ENCODE measurements around the gene CDC14B. TPM values are rescaled to one million over a fixed set of nuclear protein-coding genes. Genes with fewer than 3 reads are reported as not detected.

CDC14B gene
- total RNA-seq, 1 donor from 2014 or later, result 29.2 TPM

DNA sequence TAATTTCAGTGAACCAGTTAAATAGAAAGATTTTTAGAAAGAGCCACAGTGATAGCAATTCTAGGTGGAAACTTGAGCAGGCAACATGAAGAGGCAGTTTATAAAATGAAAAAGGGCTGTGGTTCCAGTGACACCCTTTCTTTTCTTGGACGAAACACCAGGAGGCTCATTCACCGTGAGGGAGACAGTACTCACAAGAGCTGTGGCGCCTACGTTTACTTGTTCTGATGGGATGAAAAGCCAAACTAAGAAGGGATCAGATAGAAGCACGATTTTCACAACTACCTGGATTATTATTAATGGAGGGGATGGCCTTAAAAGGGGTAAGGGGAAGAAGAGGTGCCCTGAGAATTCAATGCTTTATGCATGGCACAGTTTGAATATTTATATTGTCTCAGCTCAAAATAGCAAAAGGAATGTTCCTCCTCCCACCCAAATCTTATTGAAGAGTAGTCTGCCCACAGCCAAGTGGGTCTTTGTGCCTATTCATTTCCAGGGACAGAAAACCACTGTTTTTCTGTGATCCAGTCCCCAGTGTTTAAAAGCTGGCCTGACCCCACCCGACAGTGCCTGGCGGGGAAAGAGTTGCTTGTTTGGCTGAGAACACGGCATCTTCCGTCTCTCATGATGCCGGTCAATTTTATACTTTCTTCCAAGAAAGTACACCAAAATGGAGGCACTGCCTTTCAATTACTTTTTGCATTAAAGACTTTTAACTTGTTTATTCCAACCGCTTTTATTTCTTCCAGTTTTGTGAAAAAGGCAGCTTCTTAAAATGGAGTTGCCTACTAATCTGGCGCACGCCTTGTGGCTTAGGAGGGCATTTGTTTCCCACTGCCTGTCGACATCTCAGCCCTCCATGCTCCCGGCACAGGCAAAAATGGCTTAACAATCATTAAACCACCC lies 117.8 kb downstream of the CDC14B start:
- Mint-ChIP-seq H3K4me1 (peaks cover 22% of the 10 kb centered on the region), H3K27me3 (ENCODE audit: low read depth) (no peaks in the 10 kb centered on the region), H3K27ac (ENCODE audit: unreplicated experiment) (no peak overlapping the region), H3K36me3 (ENCODE audit: low read depth) (peaks cover 3% of the 10 kb centered on the region), H3K4me3 (no peak overlapping the region), H3K9me3 (no peaks in the 10 kb centered on the region)
- no peak for DNase-seq (ENCODE audit: low read depth, low spot score)
- TF ChIP-seq, protein P1, sequence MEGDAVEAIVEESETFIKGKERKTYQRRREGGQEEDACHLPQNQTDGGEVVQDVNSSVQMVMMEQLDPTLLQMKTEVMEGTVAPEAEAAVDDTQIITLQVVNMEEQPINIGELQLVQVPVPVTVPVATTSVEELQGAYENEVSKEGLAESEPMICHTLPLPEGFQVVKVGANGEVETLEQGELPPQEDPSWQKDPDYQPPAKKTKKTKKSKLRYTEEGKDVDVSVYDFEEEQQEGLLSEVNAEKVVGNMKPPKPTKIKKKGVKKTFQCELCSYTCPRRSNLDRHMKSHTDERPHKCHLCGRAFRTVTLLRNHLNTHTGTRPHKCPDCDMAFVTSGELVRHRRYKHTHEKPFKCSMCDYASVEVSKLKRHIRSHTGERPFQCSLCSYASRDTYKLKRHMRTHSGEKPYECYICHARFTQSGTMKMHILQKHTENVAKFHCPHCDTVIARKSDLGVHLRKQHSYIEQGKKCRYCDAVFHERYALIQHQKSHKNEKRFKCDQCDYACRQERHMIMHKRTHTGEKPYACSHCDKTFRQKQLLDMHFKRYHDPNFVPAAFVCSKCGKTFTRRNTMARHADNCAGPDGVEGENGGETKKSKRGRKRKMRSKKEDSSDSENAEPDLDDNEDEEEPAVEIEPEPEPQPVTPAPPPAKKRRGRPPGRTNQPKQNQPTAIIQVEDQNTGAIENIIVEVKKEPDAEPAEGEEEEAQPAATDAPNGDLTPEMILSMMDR (conservative IDR thresholded peaks at IDR 0.05), result no peak

DNA sequence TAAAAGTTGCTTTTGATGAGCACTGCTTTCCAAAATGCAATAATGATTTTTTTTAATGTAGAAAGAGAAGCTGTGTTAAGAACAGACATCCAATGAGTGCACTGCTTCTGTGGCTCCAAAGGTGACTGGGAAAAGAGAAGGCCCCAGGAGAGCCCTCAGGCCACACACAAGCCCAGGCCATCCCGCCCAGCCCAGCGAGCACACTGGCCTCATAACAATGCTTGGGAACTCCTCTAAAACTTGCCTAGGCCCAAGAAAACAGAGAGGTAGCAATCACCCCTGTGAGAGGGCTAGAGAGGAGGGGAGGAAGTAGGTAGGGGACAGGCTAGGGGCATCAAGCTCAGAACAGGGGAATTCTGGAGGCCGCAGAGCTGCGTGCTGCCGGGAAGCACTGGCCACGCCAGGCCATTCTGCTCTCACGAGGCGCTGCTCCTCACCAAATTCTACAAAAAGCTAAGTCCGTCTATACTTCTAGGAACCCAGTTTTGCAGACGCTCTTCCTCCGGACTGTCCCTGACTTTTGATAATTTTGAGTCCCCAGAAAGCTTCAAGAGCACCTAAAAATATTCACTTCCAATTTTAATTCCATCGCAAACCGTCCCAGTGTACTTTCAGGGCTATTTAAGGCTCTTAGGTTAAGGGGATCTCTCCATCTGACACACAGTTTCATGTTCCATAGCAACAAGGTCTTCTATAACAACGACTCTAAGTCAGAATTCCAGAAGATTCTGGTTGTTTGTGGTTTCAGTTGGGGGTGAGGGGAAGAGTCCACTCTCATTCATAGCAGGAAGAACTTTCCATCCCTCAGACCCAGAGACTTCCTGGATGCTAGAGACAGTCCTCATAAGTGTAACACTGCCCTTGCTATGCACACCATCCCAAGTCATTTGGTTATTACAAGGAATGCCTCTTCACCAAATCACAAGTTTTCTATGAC lies 118.7 kb downstream of the CDC14B start:
- Mint-ChIP-seq H3K4me1 (peaks cover 22% of the 10 kb centered on the region), H3K27me3 (ENCODE audit: low read depth) (no peaks in the 10 kb centered on the region), H3K36me3 (ENCODE audit: low read depth) (peaks cover 3% of the 10 kb centered on the region), H3K27ac (ENCODE audit: unreplicated experiment) (no peak overlapping the region), H3K4me3 (no peak overlapping the region), H3K9me3 (no peaks in the 10 kb centered on the region)
- DNase-seq (ENCODE audit: low read depth, low spot score), result no peak
- TF ChIP-seq, protein P1 (conservative IDR thresholded peaks at IDR 0.05), result no peak

DNA sequence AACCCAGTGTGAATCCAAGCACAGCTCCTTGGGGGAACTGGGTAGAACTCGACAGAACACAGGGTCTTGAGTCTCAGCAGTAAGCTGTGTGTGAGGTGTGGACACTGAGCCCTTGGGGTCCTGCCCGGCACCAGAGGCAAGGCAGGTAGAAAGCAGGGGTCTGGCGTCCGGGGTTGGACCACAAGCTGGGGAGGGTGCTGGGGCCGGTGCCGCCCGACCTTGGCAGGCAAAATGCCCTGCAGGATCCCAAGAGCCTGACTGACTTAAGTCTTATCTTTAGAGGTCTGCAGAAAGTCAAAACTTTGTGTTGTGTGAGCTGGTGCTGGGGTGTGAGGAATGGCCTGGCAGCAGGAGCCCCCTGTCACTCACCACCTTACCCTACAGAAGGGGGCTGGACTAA lies 120.4 kb downstream of the CDC14B start:
- no peak for DNase-seq (ENCODE audit: low read depth, low spot score)
- Mint-ChIP-seq H3K4me3 (no peak overlapping the region), H3K27ac (ENCODE audit: unreplicated experiment) (no peak overlapping the region), H3K4me1 (peaks cover 22% of the 10 kb centered on the region), H3K9me3 (no peaks in the 10 kb centered on the region), H3K27me3 (ENCODE audit: low read depth) (no peaks in the 10 kb centered on the region), H3K36me3 (ENCODE audit: low read depth) (peaks cover 2% of the 10 kb centered on the region)
- TF ChIP-seq, protein P1 (conservative IDR thresholded peaks at IDR 0.05), result no peak

GRCh38 chr9:96498796-96499195 lies 120.8 kb downstream of the CDC14B start:
- Mint-ChIP-seq H3K36me3 (ENCODE audit: low read depth) (peaks cover 2% of the 10 kb centered on the region), H3K4me3 (no peak overlapping the region), H3K27me3 (ENCODE audit: low read depth) (no peaks in the 10 kb centered on the region), H3K4me1 (peaks cover 25% of the 10 kb centered on the region), H3K9me3 (no peaks in the 10 kb centered on the region), H3K27ac (ENCODE audit: unreplicated experiment) (no peak overlapping the region)
- TF ChIP-seq, protein P1 (conservative IDR thresholded peaks at IDR 0.05), result no peak
- DNase-seq (ENCODE audit: low read depth, low spot score), result no peak

DNA sequence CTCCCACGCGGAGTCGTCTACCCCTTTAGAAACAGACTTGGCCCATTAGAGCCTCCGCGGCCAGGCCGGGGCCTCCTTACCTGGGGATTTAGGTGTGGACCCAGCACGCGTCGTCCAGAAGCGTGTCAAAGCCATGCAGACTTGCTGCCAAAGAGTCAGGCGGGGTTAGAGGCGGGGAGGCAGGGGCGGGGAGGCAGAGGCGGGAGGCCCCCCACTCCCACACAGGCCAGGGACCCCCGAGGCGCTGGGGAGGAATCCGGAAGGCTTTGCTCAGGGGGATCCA lies 122.6 kb downstream of the CDC14B start:
- no peak overlapping the region for H3K4me3 Mint-ChIP-seq
- no peak for DNase-seq (ENCODE audit: low read depth, low spot score)
- H3K36me3 Mint-ChIP-seq (ENCODE audit: low read depth), result peaks cover 2% of the 10 kb centered on the region
- no peaks in the 10 kb centered on the region for H3K9me3 Mint-ChIP-seq
- peaks cover 21% of the 10 kb centered on the region for H3K4me1 Mint-ChIP-seq
- TF ChIP-seq, protein P1 (conservative IDR thresholded peaks at IDR 0.05), result no peak
- H3K27me3 Mint-ChIP-seq (ENCODE audit: low read depth), result no peaks in the 10 kb centered on the region
- H3K27ac Mint-ChIP-seq (ENCODE audit: unreplicated experiment), result no peak overlapping the region
